GM13976 (cell line): ENCODE data around the gene SRD5A3.

Source experiments
- DNase-seq: peaks from one replicate; pipeline ENCODE4 v3.0.0; 2012; ENCODE audit warnings: low spot score
- in situ Hi-C: fragments of 300-500 bp; cut with MboI; formaldehyde crosslinking; loops from one replicate; pipeline ENCODE4 v1.12.0; 2022; ENCODE audit warnings: low sequenced_read_pairs, mixed read lengths, inconsistent platforms; ENCODE audit not compliant: unreplicated experiment
- TF ChIP-seq, protein P1 (sequence below): IDR thresholded peaks from 2 replicates; pipeline ENCODE4 v1.5.1; 2012; ENCODE audit warnings: borderline replicate concordance, mild to moderate bottlenecking; ENCODE audit not compliant: insufficient read depth; ENCODE audit errors: extremely low read depth, missing control alignments, control extremely low read depth

Gene SRD5A3

DNA sequence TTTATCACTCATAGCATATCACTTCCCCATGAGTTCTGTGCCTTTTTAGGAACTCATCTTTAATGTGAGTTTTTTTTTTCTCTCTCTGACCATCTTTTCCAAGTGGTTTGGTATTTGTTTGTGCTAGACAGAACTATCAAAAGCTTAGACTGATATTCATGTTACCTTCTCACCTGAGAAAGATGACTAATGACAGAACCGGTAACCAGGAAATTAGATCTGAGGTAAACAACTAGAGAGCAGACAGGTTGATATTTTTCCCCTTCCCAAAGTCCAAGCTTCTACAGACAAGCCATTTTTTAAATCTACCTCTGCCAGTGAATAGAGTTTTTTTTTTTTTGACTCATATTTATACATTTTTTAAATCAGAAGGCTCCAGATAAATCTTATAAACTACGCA is 17.0 kb upstream of the SRD5A3 start:
- TF ChIP-seq, protein P1, sequence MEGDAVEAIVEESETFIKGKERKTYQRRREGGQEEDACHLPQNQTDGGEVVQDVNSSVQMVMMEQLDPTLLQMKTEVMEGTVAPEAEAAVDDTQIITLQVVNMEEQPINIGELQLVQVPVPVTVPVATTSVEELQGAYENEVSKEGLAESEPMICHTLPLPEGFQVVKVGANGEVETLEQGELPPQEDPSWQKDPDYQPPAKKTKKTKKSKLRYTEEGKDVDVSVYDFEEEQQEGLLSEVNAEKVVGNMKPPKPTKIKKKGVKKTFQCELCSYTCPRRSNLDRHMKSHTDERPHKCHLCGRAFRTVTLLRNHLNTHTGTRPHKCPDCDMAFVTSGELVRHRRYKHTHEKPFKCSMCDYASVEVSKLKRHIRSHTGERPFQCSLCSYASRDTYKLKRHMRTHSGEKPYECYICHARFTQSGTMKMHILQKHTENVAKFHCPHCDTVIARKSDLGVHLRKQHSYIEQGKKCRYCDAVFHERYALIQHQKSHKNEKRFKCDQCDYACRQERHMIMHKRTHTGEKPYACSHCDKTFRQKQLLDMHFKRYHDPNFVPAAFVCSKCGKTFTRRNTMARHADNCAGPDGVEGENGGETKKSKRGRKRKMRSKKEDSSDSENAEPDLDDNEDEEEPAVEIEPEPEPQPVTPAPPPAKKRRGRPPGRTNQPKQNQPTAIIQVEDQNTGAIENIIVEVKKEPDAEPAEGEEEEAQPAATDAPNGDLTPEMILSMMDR: no peak
- DNase-seq: no peak
- in situ Hi-C loops: loop anchor here (25.0 kb wide), 1 partner anchor 408 kb away; no protein-coding TSS in a partner anchor

DNA sequence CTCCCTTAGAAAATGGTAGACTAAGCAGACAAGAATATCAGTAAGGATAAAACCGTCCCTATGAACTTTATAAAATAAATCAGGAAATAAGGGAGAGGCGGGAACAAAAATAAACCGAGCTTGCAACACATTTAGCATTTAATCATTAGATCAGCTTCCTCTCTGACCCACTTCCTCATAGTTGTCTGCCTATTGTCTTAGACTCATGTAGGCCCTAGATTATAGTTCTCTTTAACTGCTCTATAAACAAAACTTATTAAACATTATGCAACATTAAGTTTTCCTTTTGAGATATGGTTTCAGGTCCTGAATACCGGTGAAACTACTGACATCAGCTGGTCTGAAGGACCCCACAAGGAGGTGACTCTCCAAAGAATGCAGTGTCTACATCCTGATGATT is 15.8 kb upstream of the SRD5A3 start:
- in situ Hi-C loops: loop anchor here (25.0 kb wide), 1 partner anchor 407 kb away; no protein-coding TSS in a partner anchor
- TF ChIP-seq, protein P1: no peak
- no peak for DNase-seq

DNA sequence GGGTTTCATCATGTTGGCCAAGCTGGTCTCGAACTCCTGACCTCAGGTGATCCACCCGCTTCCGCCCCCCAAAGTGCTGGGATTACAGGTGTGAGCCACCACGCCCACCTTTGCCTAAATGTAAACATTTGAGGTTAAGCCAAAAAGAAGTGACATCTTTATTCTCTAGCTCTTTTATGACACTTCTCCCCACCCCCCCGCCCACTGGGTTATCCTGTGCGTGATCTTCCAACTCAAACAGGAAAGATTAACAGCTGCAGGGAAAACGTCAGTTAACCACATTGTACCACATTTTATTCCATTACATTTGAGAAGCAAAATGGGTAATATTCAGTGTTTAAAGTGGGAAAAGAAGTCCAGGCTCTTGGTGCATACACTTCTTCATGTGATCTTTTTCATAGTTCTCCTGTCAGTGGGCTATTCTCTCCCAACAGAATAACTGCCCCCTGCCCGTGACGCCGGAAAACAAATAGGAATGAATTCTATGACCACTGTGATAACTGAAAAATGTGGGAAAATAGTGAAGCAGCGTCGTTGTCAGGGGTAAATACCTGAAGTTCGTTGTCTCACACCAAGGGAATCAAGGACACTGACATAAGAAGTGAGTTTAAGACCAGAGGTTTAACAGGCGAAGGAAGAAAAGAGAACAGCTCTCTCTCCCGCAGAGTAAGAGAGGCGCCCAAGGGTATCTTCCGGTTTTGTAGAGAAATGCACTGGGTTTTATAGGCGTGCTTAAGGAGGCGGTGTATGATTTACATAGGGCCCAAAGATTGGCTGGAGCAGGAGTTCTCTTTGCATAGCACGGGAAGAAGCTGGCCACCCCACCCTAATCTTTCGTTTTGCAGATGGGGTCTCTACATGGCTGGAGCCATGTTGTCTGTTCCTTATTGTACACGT is 9.7 kb upstream of the SRD5A3 start:
- DNase-seq: no peak
- TF ChIP-seq, protein P1: no peak
- in situ Hi-C loops: loop anchor here (25.0 kb wide), 1 partner anchor 401 kb away; no protein-coding TSS in a partner anchor

DNA sequence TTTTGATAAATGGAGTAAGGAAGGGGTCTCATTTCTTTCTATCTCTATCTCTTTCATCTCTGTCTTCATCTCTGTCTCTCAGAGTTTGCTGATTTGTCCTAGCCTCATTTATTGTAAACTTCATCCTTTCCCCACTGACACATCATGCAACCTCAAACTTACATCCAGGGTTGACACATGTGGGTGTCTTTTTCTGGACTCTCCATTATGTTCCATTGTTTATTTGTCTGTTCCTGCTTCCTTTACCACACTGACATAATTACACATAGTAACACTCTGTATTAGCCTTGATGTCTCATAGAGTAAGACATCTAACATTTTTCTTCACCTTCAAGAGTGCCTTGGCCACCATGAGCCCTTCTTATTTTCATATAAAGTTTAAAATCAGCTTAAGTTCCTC is 8.1 kb upstream of the SRD5A3 start:
- in situ Hi-C loops: loop anchor here (25.0 kb wide), 1 partner anchor 399 kb away; no protein-coding TSS in a partner anchor
- TF ChIP-seq, protein P1: no peak
- DNase-seq: no peak

DNA sequence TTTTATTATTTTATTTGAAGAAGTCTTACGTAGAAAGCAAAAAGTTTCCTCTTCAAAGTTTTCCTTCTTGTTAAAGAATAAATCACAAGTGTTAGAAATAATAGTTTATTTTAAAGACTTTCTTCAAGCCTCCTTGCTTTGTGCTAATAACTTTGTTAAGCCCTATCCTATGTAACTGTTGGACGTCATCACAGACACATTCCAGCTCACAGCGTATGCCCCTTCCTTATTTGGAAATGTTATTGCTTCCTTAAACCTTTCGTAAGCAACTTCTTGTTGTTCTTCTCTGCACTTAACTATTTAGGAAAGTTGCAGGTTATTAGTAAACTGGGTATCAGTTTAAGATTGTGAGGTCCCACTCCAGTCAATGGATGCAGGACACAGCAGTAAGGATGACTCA is 7.6 kb upstream of the SRD5A3 start:
- TF ChIP-seq, protein P1: no peak
- in situ Hi-C loops: loop anchor here (25.0 kb wide), 1 partner anchor 399 kb away; no protein-coding TSS in a partner anchor
- DNase-seq: no peak

DNA sequence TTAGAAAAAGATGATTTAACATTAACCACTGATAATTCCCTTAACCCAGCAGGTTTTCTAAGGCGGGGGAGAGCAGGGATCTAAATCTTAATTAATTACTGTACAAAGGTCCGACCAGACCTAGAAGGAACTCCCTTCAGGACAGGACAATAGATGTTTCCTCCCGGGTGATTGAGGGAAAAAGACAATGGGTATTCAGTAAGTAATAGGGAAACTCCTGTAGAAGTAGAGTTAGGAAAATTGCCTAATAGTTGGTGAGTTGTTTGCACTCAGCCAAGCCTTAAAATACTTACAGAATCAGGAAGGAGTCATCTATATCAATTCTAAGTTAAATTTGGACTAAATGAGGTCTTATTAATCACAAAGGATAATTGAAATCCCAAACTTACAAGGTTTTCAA is 5.8 kb upstream of the SRD5A3 start:
- in situ Hi-C loops: loop anchor here (25.0 kb wide), 1 partner anchor 397 kb away; no protein-coding TSS in a partner anchor
- no peak for DNase-seq
- TF ChIP-seq, protein P1: no peak
